K562 (cell line): ENCODE results near the gene ARHGAP4. TPM values are rescaled to one million over a fixed set of nuclear protein-coding genes. Genes with fewer than 3 reads are reported as not detected.

Experiments used
- CBX3 ChIP-seq, 2 experiments: IDR thresholded peaks; 1 replicate in 1 of 2; 2 replicates in 1 of 2; pipeline ENCODE4 v1.6.1; 2012; ENCODE audit warnings: inconsistent platforms in 2 of 2, low read length in 2 of 2, borderline replicate concordance in 1 of 2, control low read depth in 1 of 2
- CCNT2 ChIP-seq: IDR thresholded peaks from 2 replicates; pipeline ENCODE4 v1.6.1; 2011; ENCODE audit warnings: borderline replicate concordance, low read depth, mild to moderate bottlenecking, moderate library complexity, mixed read lengths, low read length; ENCODE audit not compliant: insufficient read length; ENCODE audit errors: extremely low read depth
- HCFC1 ChIP-seq: IDR thresholded peaks from 2 replicates; pipeline ENCODE4 v1.6.1; 2012; ENCODE audit warnings: low read depth, low read length, improper control_type of control experiment
- KAT2B ChIP-seq: IDR thresholded peaks from one replicate; pipeline ENCODE4 v1.6.1; 2012; ENCODE audit warnings: low read depth, mild to moderate bottlenecking, control low read depth, inconsistent platforms, low read length, moderate library complexity
- KDM4B ChIP-seq, 2 experiments: fragments of 450-650 bp in 1 of 2; sonication (generic) in 1 of 2; IDR thresholded peaks; 2 replicates each; pipeline ENCODE4 v1.6.1; 2016 to 2017; ENCODE audit warnings: borderline replicate concordance in 2 of 2, antibody characterized with exemption in 1 of 2, low read depth in 1 of 2, mild to moderate bottlenecking in 1 of 2
- NR4A1 ChIP-seq, 2 experiments: fragments of 250-450 bp in 1 of 2; fragments of 450-650 bp in 1 of 2; sonication (Bioruptor Pico) in 1 of 2; IDR thresholded peaks; 2 replicates each; pipeline versions ENCODE4 v1.4.0 to v1.6.1; 2016 to 2020; ENCODE audit warnings: mild to moderate bottlenecking in 2 of 2, missing compliant biosample characterization in 1 of 2, missing genetic modification characterization in 1 of 2, moderate library complexity in 1 of 2
- PCBP1 ChIP-seq: fragments of 200-400 bp; formaldehyde crosslinking; IDR thresholded peaks from 2 replicates; pipeline ENCODE4 v1.6.1; 2018; ENCODE audit warnings: mild to moderate bottlenecking, low read depth, low read length; ENCODE audit not compliant: poor library complexity, severe bottlenecking
- PPARD ChIP-seq: fragments of 250-450 bp; sonication (Bioruptor Pico); IDR thresholded peaks from 2 replicates; pipeline ENCODE4 v1.8.0; 2022; ENCODE audit warnings: inconsistent platforms, mild to moderate bottlenecking, moderate library complexity
- PTBP1 ChIP-seq: fragments of 200-400 bp; formaldehyde crosslinking; IDR thresholded peaks from 2 replicates; pipeline ENCODE4 v1.6.1; 2017; ENCODE audit warnings: low read depth, low read length
- SAFB ChIP-seq: fragments of 200-400 bp; formaldehyde crosslinking; IDR thresholded peaks from 2 replicates; pipeline ENCODE4 v1.6.1; 2017; ENCODE audit warnings: low read depth, low read length, borderline replicate concordance
- TAF9B ChIP-seq: fragments of 450-650 bp; IDR thresholded peaks from 2 replicates; pipeline ENCODE4 v1.6.1; 2018; ENCODE audit warnings: mild to moderate bottlenecking; ENCODE audit not compliant: partially characterized antibody
- TEAD1 ChIP-seq, 2 experiments: fragments of 450-650 bp in 1 of 2; sonication (generic) in 1 of 2; formaldehyde crosslinking; IDR thresholded peaks; 2 replicates each; pipeline versions ENCODE4 v1.4.0 to v1.8.0; 2020 to 2022; ENCODE audit warnings: mild to moderate bottlenecking in 2 of 2, missing genetic modification reagents in 1 of 2
- XRCC5 ChIP-seq: fragments of 200-400 bp; formaldehyde crosslinking; IDR thresholded peaks from 2 replicates; pipeline ENCODE4 v1.6.1; 2017; ENCODE audit warnings: low read depth, mild to moderate bottlenecking, low read length
- YY1 ChIP-seq, 3 experiments: IDR thresholded peaks; 2 replicates each; pipeline ENCODE4 v1.6.1; 2011; ENCODE audit warnings: low read length in 2 of 3, mild to moderate bottlenecking in 2 of 3, moderate library complexity in 2 of 3, borderline replicate concordance in 1 of 3, control low read depth in 1 of 3, low read depth in 1 of 3; ENCODE audit not compliant: insufficient read depth in 3 of 3, insufficient replicate concordance in 2 of 3, control insufficient read depth in 1 of 3, insufficient read length in 1 of 3; ENCODE audit errors: extremely low read depth in 1 of 3
- ZC3H4 ChIP-seq: sonication (generic); formaldehyde crosslinking; IDR thresholded peaks from 2 replicates; pipeline ENCODE4 v1.9.0; 2021; ENCODE audit warnings: missing genetic modification reagents, borderline replicate concordance
- ZNF436 ChIP-seq: fragments of 250-450, 450-650 bp; sonication (Bioruptor Pico); formaldehyde crosslinking; IDR thresholded peaks from 2 replicates; pipeline ENCODE4 v1.7.0; 2020; ENCODE audit warnings: mild to moderate bottlenecking
- ZNF586 ChIP-seq: fragments of 450-650 bp; formaldehyde crosslinking; conservative IDR thresholded peaks from 2 replicates; pipeline ENCODE4 v1.4.0; 2020; ENCODE audit warnings: mild to moderate bottlenecking, moderate library complexity
- ZNF76 ChIP-seq: fragments of 250-450 bp; sonication (Bioruptor Pico); IDR thresholded peaks from 2 replicates; pipeline ENCODE4 v1.4.0; 2020; ENCODE audit warnings: mild to moderate bottlenecking, moderate library complexity, borderline replicate concordance
- polyA plus RNA-seq, 8 experiments: library from polyadenylated mRNA; depleted of rRNA in 4 of 8; stranded (reverse) in 5 of 8; unstranded in 3 of 8; fragments of >200 nt; fragmentation: Nextera tagmentation in 2 of 8; fragmentation: Illumina TruSeq in 1 of 8; extraction: Ambion mirVana in 2 of 8; extraction: Trizol in 1 of 8; gene quantifications; 2 replicates each; pipeline versions ENCODE4 v1.2.1 to v1.2.3, GENCODE V29; 2011 to 2014; ENCODE audit warnings: inconsistent platforms in 1 of 8, missing spikeins in 1 of 8
- total RNA-seq, 7 experiments: library from RNA; depleted of rRNA in 6 of 7; stranded (reverse); fragments of >200 nt in 6 of 7; fragmentation: Illumina TruSeq in 2 of 7; extraction: Trizol in 2 of 7; gene quantifications; 2 replicates each; pipeline versions ENCODE4 v1.2.1 to v1.2.3, GENCODE V29; 2011 to 2021; ENCODE audit warnings: low replicate concordance in 1 of 7
- TF ChIP-seq, protein P1 (sequence below): sonication (generic); formaldehyde crosslinking; IDR thresholded peaks from 2 replicates; pipeline ENCODE4 v1.8.0; 2022; ENCODE audit warnings: mild to moderate bottlenecking, missing genetic modification reagents
- TF ChIP-seq, protein P2 (sequence below), 2 experiments: fragments of 450-650 bp in 1 of 2; sonication (generic) in 1 of 2; formaldehyde crosslinking; conservative IDR thresholded peaks; 2 replicates each; pipeline versions ENCODE4 v1.4.0 to v1.8.1; 2020 to 2022; ENCODE audit warnings: mild to moderate bottlenecking in 1 of 2, missing genetic modification reagents in 1 of 2

ARHGAP4 gene
- total and polyA plus RNA-seq, 9 of the 15 experiments (the other 6 are each of a cell fraction or from before 2014, with no cell fraction given) = 0.30 to 81.8 (median 13.5) TPM

DNA sequence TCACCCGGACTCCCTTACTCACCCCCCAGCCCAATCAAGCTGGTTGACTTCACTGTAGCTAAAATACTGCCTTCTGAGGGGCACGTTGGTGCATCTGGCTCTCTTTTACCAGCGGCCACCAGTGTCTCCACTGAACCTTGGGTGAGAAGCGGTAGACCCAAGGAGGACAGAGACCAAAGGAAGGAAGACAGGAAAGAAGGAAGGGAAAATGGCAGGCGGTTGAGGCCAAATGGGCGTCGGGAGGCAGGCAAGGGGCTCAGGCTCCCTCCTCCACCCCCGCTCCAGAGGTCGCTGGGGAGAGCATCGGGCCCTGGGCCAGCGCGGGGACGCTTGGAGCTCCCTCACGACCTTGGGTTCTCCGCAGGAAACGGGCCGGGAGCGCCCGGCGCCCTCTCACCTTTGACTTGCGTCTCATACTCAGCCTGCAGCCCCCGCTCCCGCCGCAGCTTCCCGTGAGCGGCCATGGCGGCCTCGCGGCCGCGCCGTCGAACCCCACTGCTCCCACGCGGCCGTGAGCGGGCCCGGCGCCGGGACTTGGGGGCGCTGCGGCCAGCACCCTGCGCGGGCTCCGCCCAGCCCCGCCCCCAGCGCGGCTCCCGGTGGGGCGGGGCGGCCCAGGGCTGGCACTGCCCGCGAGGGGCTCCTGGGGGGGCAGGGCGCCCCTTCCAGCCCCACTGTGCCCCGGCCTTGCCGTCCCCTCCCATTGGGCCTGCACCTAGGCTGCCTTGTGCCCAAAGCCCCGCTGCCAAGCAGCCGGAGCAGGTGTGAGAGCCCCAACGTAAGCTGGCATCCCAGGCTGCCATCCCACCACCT, at the start of gene ARHGAP4 (continued):
- TF ChIP-seq ZC3H4 (CRISPR knock-in tag) = peak; percentile 81; the same call in 1 of the 2 replicates
- no peak for TF ChIP-seq ZNF76 (CRISPR knock-in tag)
- TF ChIP-seq KAT2B = no peak
- peak; percentile 24 for TF ChIP-seq TAF9B
- TF ChIP-seq, protein P1, sequence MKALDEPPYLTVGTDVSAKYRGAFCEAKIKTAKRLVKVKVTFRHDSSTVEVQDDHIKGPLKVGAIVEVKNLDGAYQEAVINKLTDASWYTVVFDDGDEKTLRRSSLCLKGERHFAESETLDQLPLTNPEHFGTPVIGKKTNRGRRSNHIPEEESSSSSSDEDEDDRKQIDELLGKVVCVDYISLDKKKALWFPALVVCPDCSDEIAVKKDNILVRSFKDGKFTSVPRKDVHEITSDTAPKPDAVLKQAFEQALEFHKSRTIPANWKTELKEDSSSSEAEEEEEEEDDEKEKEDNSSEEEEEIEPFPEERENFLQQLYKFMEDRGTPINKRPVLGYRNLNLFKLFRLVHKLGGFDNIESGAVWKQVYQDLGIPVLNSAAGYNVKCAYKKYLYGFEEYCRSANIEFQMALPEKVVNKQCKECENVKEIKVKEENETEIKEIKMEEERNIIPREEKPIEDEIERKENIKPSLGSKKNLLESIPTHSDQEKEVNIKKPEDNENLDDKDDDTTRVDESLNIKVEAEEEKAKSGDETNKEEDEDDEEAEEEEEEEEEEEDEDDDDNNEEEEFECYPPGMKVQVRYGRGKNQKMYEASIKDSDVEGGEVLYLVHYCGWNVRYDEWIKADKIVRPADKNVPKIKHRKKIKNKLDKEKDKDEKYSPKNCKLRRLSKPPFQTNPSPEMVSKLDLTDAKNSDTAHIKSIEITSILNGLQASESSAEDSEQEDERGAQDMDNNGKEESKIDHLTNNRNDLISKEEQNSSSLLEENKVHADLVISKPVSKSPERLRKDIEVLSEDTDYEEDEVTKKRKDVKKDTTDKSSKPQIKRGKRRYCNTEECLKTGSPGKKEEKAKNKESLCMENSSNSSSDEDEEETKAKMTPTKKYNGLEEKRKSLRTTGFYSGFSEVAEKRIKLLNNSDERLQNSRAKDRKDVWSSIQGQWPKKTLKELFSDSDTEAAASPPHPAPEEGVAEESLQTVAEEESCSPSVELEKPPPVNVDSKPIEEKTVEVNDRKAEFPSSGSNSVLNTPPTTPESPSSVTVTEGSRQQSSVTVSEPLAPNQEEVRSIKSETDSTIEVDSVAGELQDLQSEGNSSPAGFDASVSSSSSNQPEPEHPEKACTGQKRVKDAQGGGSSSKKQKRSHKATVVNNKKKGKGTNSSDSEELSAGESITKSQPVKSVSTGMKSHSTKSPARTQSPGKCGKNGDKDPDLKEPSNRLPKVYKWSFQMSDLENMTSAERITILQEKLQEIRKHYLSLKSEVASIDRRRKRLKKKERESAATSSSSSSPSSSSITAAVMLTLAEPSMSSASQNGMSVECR = no peak; the same call in 1 of the 2 replicates
- TF ChIP-seq YY1 (IDR thresholded peaks at IDR 0.05; ENCODE audit: borderline replicate concordance in 1 of 3, control insufficient read depth in 1 of 3, extremely low read depth in 1 of 3, insufficient read depth in 3 of 3, insufficient read length in 1 of 3, insufficient replicate concordance in 2 of 3, low read depth in 1 of 3, low read length in 2 of 3) = peak in 2 of 3 experiments; percentile 76 to 87
- peak in 1 of 2 experiments; percentile 28; a peak in 1 of 3 replicates for TF ChIP-seq CBX3 (IDR thresholded peaks at IDR 0.05; ENCODE audit: borderline replicate concordance in 1 of 2, low read length in 2 of 2)
- peak; percentile 78 for TF ChIP-seq CCNT2
- 0 out of 2 replicates have a peak, but pooled peaks have one; percentile 56 for TF ChIP-seq NR4A1 (CRISPR knock-in tag; IDR thresholded peaks at IDR 0.05)
- TF ChIP-seq NR4A1 (tag; IDR thresholded peaks at IDR 0.05) = peak; percentile 44; the same call in 1 of the 2 replicates
- TF ChIP-seq, protein P2, sequence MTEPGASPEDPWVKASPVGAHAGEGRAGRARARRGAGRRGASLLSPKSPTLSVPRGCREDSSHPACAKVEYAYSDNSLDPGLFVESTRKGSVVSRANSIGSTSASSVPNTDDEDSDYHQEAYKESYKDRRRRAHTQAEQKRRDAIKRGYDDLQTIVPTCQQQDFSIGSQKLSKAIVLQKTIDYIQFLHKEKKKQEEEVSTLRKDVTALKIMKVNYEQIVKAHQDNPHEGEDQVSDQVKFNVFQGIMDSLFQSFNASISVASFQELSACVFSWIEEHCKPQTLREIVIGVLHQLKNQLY (CRISPR knock-in tag; conservative IDR thresholded peaks at IDR 0.05) = no peak
- TF ChIP-seq ZNF436 (CRISPR knock-in tag) = no peak
- peak; percentile 76 for TF ChIP-seq SAFB
- TF ChIP-seq KDM4B (IDR thresholded peaks at IDR 0.05; ENCODE audit: borderline replicate concordance in 2 of 2, low read depth in 1 of 2) = peak in 1 of 2 experiments; percentile 90; a peak in 2 of 4 replicates
- TF ChIP-seq PTBP1 = peak; percentile 87
- peak; percentile 56 for TF ChIP-seq PCBP1
- TF ChIP-seq TEAD1 (CRISPR knock-in tag; IDR thresholded peaks at IDR 0.05) = 0 out of 4 replicates have a peak, but pooled peaks of 1 of the 2 experiments have one; percentile 22
- no peak for TF ChIP-seq HCFC1
- peak; percentile 86; the same call in 1 of the 2 replicates for TF ChIP-seq XRCC5
- no peak for TF ChIP-seq PPARD (CRISPR knock-in tag)
- 0 out of 2 replicates have a peak, but pooled peaks have one; percentile 41 for TF ChIP-seq ZNF586 (CRISPR knock-in tag)
